HEK293 (cell line): ENCODE results near the gene MOSPD3.

Experiments used
- CTCF ChIA-PET: fragments of 350-600 bp; formaldehyde crosslinking; extraction: SDS; loops from one replicate; lab custom pipeline; 2021; ENCODE audit warnings: antibody characterized with exemption; lab: Yijun Ruan, JAX
- POLR2A ChIA-PET: fragments of 300-600 bp; formaldehyde crosslinking; extraction: SDS; loops from one replicate; lab custom pipeline; 2020; ENCODE audit warnings: antibody characterized with exemption, inconsistent platforms; lab: Yijun Ruan, JAX
- H3K27ac ChIP-seq: fragments of 200-500 bp; sonication (Bioruptor generic); 2 replicates; pipeline ENCODE4 v1.5.1; 2014; ENCODE audit warnings: low read depth, low read length, control low read depth, inconsistent platforms; ENCODE audit errors: extremely low read depth
- H3K36me3 ChIP-seq, 2 experiments: fragments of 200-500 bp in 1 of 2; sonication (Bioruptor generic) in 1 of 2; 1 replicate in 1 of 2; 2 replicates in 1 of 2; pipeline ENCODE4 v1.5.1; 2014 to 2017; ENCODE audit warnings: inconsistent platforms in 2 of 2, low read length in 2 of 2; ENCODE audit not compliant: control insufficient read depth in 2 of 2, insufficient read depth in 1 of 2
- H3K4me1 ChIP-seq: fragments of 200-500 bp; sonication (Bioruptor generic); 2 replicates; pipeline ENCODE4 v1.5.1; 2014; ENCODE audit warnings: mild to moderate bottlenecking, low read length, inconsistent platforms; ENCODE audit not compliant: control insufficient read depth, insufficient read depth
- H3K4me3 ChIP-seq: 2 replicates; pipeline ENCODE4 v1.5.1; 2011; ENCODE audit warnings: low read depth, mild to moderate bottlenecking, control low read depth, low read length, moderate library complexity
- H3K9me3 ChIP-seq: fragments of 200-500 bp; sonication (Bioruptor generic); 2 replicates; pipeline ENCODE4 v1.5.1; 2014; ENCODE audit warnings: low read depth, low read length, inconsistent platforms; ENCODE audit not compliant: control insufficient read depth, insufficient read depth
- BCL11B ChIP-seq: fragments of 450-650 bp; formaldehyde crosslinking; IDR thresholded peaks from 2 replicates; pipeline ENCODE4 v1.5.1; 2016; ENCODE audit warnings: low read depth, missing biosample characterization, missing genetic modification characterization
- CTCF ChIP-seq: fragments of 450-650 bp; formaldehyde crosslinking; IDR thresholded peaks from 2 replicates; pipeline ENCODE4 v1.5.1; 2016; ENCODE audit warnings: missing biosample characterization, missing genetic modification characterization
- GFI1B ChIP-seq: fragments of 450-650 bp; formaldehyde crosslinking; IDR thresholded peaks from 2 replicates; pipeline ENCODE4 v1.5.1; 2016; ENCODE audit warnings: missing biosample characterization, missing genetic modification characterization
- GLI4 ChIP-seq: fragments of 450-650 bp; formaldehyde crosslinking; IDR thresholded peaks from 2 replicates; pipeline ENCODE4 v1.5.1; 2016; ENCODE audit warnings: missing biosample characterization, missing genetic modification characterization
- GLIS2 ChIP-seq: fragments of 450-650 bp; formaldehyde crosslinking; IDR thresholded peaks from 2 replicates; pipeline ENCODE4 v1.5.1; 2016; ENCODE audit warnings: missing biosample characterization, missing genetic modification characterization
- KLF8 ChIP-seq: fragments of 450-650 bp; formaldehyde crosslinking; IDR thresholded peaks from 2 replicates; pipeline ENCODE4 v1.5.1; 2016; ENCODE audit warnings: missing biosample characterization, missing genetic modification characterization
- PRDM4 ChIP-seq: fragments of 450-650 bp; formaldehyde crosslinking; IDR thresholded peaks from 2 replicates; pipeline ENCODE4 v1.5.1; 2017; ENCODE audit warnings: missing biosample characterization, missing genetic modification characterization
- REPIN1 ChIP-seq: fragments of 450-650 bp; formaldehyde crosslinking; IDR thresholded peaks from 2 replicates; pipeline ENCODE4 v1.5.1; 2017; ENCODE audit warnings: missing biosample characterization, missing genetic modification characterization, low read depth
- SP2 ChIP-seq: fragments of 450-650 bp; formaldehyde crosslinking; IDR thresholded peaks from 2 replicates; pipeline ENCODE4 v1.5.1; 2016; ENCODE audit warnings: missing biosample characterization, missing genetic modification characterization
- TCF7L2 ChIP-seq: IDR thresholded peaks from 2 replicates; pipeline ENCODE4 v1.6.1; 2011; ENCODE audit warnings: low read depth, mild to moderate bottlenecking, inconsistent platforms, low read length, moderate library complexity, borderline replicate concordance
- YY2 ChIP-seq: fragments of 450-650 bp; formaldehyde crosslinking; IDR thresholded peaks from 2 replicates; pipeline ENCODE4 v1.5.1; 2016; ENCODE audit warnings: missing biosample characterization, missing genetic modification characterization
- ZBTB1 ChIP-seq: fragments of 450-650 bp; formaldehyde crosslinking; IDR thresholded peaks from 2 replicates; pipeline ENCODE4 v1.5.1; 2016; ENCODE audit warnings: missing biosample characterization, missing genetic modification characterization
- ZBTB48 ChIP-seq: fragments of 450-650 bp; formaldehyde crosslinking; IDR thresholded peaks from 2 replicates; pipeline ENCODE4 v1.5.1; 2016; ENCODE audit warnings: missing biosample characterization, missing genetic modification characterization
- ZBTB8A ChIP-seq: fragments of 450-650 bp; formaldehyde crosslinking; IDR thresholded peaks from 2 replicates; pipeline ENCODE4 v1.5.1; 2016; ENCODE audit warnings: missing biosample characterization, missing genetic modification characterization
- ZNF18 ChIP-seq: fragments of 450-650 bp; formaldehyde crosslinking; IDR thresholded peaks from 2 replicates; pipeline ENCODE4 v1.5.1; 2016; ENCODE audit warnings: missing biosample characterization, missing genetic modification characterization
- ZNF184 ChIP-seq: fragments of 450-650 bp; IDR thresholded peaks from 2 replicates; pipeline ENCODE4 v1.5.1; 2018; ENCODE audit warnings: missing biosample characterization, mild to moderate bottlenecking, missing genetic modification characterization
- ZNF23 ChIP-seq: fragments of 450-650 bp; formaldehyde crosslinking; IDR thresholded peaks from 2 replicates; pipeline ENCODE4 v1.5.1; 2016; ENCODE audit warnings: missing biosample characterization, missing genetic modification characterization, borderline replicate concordance
- ZNF311 ChIP-seq: fragments of 450-650 bp; formaldehyde crosslinking; IDR thresholded peaks from 2 replicates; pipeline ENCODE4 v1.5.1; 2017; ENCODE audit warnings: missing biosample characterization, missing genetic modification characterization, borderline replicate concordance
- ZNF514 ChIP-seq: fragments of 450-650 bp; formaldehyde crosslinking; IDR thresholded peaks from 2 replicates; pipeline ENCODE4 v1.5.1; 2016; ENCODE audit warnings: missing biosample characterization, missing genetic modification characterization
- ZNF521 ChIP-seq: fragments of 450-650 bp; formaldehyde crosslinking; IDR thresholded peaks from 2 replicates; pipeline ENCODE4 v1.5.1; 2017; ENCODE audit warnings: missing biosample characterization, mild to moderate bottlenecking, missing genetic modification characterization
- ZNF544 ChIP-seq: fragments of 450-650 bp; formaldehyde crosslinking; IDR thresholded peaks from 2 replicates; pipeline ENCODE4 v1.5.0; 2017; ENCODE audit warnings: missing biosample characterization, missing genetic modification characterization
- ZNF558 ChIP-seq: fragments of 450-650 bp; formaldehyde crosslinking; IDR thresholded peaks from 2 replicates; pipeline ENCODE4 v1.5.1; 2016; ENCODE audit warnings: missing biosample characterization, missing genetic modification characterization
- ZNF600 ChIP-seq: fragments of 450-650 bp; formaldehyde crosslinking; IDR thresholded peaks from 2 replicates; pipeline ENCODE4 v1.5.1; 2016; ENCODE audit warnings: missing biosample characterization, missing genetic modification characterization
- ZNF701 ChIP-seq: fragments of 450-650 bp; formaldehyde crosslinking; IDR thresholded peaks from 2 replicates; pipeline ENCODE4 v1.5.1; 2016; ENCODE audit warnings: missing biosample characterization, missing genetic modification characterization
- ZNF768 ChIP-seq: fragments of 450-650 bp; formaldehyde crosslinking; IDR thresholded peaks from 2 replicates; pipeline ENCODE4 v1.5.1; 2018; ENCODE audit warnings: missing biosample characterization, mild to moderate bottlenecking, missing genetic modification characterization
- TF ChIP-seq, protein P1 (sequence below): fragments of 450-650 bp; formaldehyde crosslinking; IDR thresholded peaks from 2 replicates; pipeline ENCODE4 v1.5.1; 2016; ENCODE audit warnings: missing biosample characterization, missing genetic modification characterization
- TF ChIP-seq, protein P2 (sequence below): fragments of 450-650 bp; formaldehyde crosslinking; IDR thresholded peaks from 2 replicates; pipeline ENCODE4 v1.5.1; 2016; ENCODE audit warnings: missing biosample characterization, missing genetic modification characterization

MOSPD3 gene

GRCh38 chr7:100629117-100629716, 16.9 kb downstream of the MOSPD3 start:
- no peaks in the 10 kb centered on the region for H3K9me3 ChIP-seq
- ChIA-PET CTCF (interaction anchor here (0.6 to 2.9 kb wide), 14 partner anchors 8 to 223 kb away, joined by 3 to 11 read pairs (median 3); partner anchors contain the start of genes FBXO24, LRCH4, MOSPD3 and SLC12A9), POLR2A (interaction anchor here (0.9 to 1.6 kb wide), 3 partner anchors 44 to 45 kb away, joined by 3 to 11 read pairs (median 3); partner anchors contain the start of genes FBXO24, GNB2 and LRCH4)
- no peak overlapping the region for H3K27ac ChIP-seq
- H3K36me3 ChIP-seq = no peaks in the 10 kb centered on the region
- no peaks in the 10 kb centered on the region for H3K4me1 ChIP-seq
- H3K4me3 ChIP-seq = no peak overlapping the region
- TF ChIP-seq ZNF311 (tag by site-specific recombination) (no peak), ZBTB1 (no peak), PRDM4 (no peak), SP2 (tag by site-specific recombination) (no peak), ZNF18 (peak; percentile 68), TCF7L2 (no peak), ZNF544 (tag by site-specific recombination) (no peak), GLIS2 (tag by site-specific recombination) (no peak), ZNF521 (tag by site-specific recombination) (no peak), GFI1B (tag by site-specific recombination) (no peak), GLI4 (tag by site-specific recombination) (no peak), ZNF558 (tag by site-specific recombination) (no peak), KLF8 (tag by site-specific recombination) (no peak), ZBTB48 (tag by site-specific recombination) (peak; percentile 39; the same call in 1 of the 2 replicates), ZNF600 (tag by site-specific recombination) (peak; percentile 46; the same call in 1 of the 2 replicates), ZNF701 (tag by site-specific recombination) (no peak), ZBTB8A (tag by site-specific recombination) (peak; percentile 69; the same call in 1 of the 2 replicates), ZNF23 (tag by site-specific recombination) (no peak), REPIN1 (tag by site-specific recombination) (no peak), CTCF (peak; percentile 37; the same call in 1 of the 2 replicates), ZNF768 (tag by site-specific recombination) (no peak), BCL11B (tag by site-specific recombination) (no peak), ZNF514 (no peak), ZNF184 (tag by site-specific recombination) (no peak), YY2 (tag by site-specific recombination) (no peak)
- TF ChIP-seq, protein P1, sequence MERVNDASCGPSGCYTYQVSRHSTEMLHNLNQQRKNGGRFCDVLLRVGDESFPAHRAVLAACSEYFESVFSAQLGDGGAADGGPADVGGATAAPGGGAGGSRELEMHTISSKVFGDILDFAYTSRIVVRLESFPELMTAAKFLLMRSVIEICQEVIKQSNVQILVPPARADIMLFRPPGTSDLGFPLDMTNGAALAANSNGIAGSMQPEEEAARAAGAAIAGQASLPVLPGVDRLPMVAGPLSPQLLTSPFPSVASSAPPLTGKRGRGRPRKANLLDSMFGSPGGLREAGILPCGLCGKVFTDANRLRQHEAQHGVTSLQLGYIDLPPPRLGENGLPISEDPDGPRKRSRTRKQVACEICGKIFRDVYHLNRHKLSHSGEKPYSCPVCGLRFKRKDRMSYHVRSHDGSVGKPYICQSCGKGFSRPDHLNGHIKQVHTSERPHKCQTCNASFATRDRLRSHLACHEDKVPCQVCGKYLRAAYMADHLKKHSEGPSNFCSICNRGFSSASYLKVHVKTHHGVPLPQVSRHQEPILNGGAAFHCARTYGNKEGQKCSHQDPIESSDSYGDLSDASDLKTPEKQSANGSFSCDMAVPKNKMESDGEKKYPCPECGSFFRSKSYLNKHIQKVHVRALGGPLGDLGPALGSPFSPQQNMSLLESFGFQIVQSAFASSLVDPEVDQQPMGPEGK (tag by site-specific recombination) = 0 out of 2 replicates have a peak, but pooled peaks have one; percentile 10
- TF ChIP-seq, protein P2, sequence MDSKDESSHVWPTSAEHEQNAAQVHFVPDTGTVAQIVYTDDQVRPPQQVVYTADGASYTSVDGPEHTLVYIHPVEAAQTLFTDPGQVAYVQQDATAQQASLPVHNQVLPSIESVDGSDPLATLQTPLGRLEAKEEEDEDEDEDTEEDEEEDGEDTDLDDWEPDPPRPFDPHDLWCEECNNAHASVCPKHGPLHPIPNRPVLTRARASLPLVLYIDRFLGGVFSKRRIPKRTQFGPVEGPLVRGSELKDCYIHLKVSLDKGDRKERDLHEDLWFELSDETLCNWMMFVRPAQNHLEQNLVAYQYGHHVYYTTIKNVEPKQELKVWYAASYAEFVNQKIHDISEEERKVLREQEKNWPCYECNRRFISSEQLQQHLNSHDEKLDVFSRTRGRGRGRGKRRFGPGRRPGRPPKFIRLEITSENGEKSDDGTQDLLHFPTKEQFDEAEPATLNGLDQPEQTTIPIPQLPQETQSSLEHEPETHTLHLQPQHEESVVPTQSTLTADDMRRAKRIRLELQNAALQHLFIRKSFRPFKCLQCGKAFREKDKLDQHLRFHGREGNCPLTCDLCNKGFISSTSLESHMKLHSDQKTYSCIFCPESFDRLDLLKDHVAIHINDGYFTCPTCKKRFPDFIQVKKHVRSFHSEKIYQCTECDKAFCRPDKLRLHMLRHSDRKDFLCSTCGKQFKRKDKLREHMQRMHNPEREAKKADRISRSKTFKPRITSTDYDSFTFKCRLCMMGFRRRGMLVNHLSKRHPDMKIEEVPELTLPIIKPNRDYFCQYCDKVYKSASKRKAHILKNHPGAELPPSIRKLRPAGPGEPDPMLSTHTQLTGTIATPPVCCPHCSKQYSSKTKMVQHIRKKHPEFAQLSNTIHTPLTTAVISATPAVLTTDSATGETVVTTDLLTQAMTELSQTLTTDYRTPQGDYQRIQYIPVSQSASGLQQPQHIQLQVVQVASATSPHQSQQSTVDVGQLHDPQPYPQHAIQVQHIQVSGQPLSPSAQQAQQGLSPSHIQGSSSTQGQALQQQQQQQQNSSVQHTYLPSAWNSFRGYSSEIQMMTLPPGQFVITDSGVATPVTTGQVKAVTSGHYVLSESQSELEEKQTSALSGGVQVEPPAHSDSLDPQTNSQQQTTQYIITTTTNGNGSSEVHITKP = peak; percentile 68; the same call in 1 of the 2 replicates
